ENCODE results near the gene CCDC91.
"Not testable (repeated sequence)": the region's sequence is repeated elsewhere in the genome, so short reads cannot be mapped to it uniquely, and the experiment has no call there.

Gene CCDC91

DNA sequence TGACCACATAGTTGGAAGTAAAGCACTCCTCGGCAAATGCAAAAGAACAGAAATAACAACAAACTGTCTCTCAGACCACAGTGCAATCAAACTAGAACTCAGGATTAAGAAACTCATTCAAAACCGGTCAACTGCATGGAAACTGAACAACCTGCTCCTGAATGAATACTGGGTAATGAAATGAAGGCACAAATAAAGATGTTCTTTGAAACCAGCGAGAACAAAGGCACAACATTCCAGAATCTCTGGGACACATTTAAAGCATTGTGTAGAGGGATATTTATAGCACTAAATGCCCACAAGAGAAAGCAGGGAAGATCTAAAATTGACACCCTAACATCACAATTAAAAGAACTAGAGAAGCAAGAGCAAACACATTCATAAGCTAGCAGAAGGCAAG is 285.9 kb downstream of the CCDC91 start:
- not testable (repeated sequence) for DNase-seq

DNA sequence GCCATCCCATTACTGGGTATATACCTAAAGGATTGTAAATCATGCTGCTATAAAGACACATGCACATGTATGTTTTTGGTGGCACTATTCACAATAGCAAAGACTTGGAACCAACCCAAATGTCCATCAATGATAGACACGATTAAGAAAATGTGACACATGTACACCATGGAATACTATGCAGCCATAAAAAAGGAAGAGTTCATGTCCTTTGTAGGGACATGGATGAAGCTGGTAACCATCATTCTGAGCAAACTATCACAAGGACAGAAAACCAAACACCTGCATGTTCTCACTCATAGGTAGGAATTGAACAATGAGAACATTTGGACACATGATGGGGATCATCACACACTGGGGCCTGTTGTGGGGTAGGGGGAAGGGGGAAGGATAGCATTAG is 288.8 kb downstream of the CCDC91 start:
- DNase-seq: not testable (repeated sequence)

DNA sequence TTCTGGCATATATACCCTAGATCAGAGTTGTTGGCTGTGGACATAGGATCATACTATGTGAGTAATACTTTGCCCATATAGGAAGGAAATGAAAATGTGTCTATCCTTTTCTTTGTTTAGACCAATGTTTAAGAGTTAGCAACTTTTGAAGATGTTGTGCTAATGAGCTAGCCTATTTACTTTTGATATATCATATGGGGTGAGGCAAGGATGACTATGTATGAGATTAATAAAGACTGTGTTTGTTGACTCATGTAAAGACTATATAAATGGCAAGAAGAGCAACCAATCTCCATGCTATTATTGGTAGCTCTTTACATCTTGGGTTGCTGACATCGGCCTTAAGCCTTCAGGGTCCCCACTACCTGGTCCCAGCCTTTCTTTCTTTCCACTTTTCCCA is 289.4 kb downstream of the CCDC91 start:
- no peak for DNase-seq

DNA sequence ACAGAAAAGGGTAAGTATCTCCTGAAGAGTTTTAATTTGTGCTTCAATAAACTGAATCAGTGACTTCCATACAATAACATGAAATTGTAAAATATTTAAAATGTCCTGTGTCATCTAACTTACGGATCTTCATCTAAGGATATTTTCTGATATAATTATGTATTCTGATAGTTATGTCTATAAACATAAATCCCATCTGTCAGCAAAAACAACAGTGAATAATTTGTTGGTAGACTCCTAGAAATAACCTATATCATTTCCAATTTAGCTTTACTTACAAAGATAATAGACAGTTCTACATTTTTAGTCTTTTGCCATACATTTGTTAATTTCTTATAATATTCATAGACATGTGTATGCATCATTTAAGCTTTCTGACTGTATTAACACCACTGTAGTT is 293.9 kb downstream of the CCDC91 start:
- no peak for DNase-seq

DNA sequence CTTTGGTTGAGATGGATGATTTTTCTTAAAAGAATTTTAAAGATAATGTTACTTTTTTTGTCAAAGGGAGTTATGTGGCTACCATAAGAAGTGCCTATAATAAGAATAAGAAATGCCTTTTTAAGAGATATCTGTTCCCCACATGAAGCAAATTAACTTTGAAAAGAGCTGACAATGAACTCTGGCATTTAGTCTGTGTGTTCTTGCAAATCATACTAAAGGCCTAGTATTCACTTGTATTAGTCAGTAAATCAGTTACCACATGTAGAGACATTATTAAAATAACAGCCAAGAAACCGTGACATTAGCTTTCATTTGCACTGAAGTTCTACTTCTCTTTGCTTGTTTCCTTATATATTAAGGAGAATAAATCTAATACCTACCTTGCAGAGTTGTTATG is 296.3 kb downstream of the CCDC91 start:
- no peak for DNase-seq

DNA sequence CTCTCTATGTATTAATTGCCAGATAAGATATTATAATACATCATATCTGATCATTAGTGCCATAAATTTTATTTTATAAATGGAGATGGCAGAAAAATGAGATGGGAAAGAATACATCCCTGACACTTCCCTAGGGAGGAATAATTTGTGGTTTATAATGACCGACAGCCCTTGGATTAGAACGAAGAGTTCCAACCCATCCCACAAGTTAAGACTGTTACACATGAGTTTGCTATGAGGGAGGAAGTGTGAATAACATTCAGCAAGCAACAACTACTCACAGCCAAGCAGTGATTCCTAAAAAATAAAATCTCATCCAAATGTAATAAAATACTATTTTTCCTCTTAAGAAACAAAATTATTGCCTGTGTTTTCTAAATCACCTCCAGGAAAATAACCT is 299.0 kb downstream of the CCDC91 start:
- no peak for DNase-seq

DNA sequence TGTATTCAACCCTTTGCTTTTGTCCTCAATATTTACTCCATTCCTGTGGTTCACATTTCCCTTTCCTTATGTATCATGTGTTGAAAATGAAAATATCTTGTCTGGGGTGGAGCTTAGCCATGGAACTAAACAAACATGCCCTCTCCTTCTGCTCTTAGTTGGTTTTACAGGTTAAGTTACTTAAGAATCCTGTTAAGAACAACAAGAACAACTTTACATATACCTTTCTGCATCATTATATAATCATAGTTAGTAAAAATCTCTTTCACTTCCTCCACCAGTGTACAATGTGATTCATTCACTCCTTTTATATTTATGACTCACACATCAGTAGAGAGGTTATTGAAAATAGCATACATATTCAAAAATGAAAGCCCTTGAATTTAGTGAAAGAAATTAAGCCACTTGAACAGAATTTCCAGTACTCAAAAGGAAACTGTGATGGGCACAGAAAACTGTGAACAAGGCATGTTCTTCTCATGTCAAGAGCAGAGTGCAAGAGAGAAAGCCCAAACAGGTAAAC is 307.7 kb downstream of the CCDC91 start:
- no peak for DNase-seq

DNA sequence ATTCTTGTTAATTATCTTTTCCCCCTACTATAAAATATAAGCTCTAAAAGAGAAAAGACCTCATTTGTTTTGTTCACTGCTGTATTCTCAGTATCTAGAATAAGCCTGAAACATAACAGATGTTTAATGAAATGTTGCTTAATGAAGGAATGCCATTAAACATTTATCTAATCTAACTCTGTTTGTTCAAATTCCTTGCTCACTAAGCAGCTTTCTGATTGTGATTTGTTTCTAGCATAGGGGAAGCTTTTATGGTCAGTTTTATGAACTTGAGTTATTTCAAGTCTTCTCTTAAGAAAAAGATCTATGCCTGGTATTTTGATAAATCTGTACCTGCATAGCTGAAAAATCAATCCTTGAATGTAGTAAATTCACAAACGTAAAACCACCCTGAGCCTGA is 308.6 kb downstream of the CCDC91 start:
- no peak for DNase-seq

DNA sequence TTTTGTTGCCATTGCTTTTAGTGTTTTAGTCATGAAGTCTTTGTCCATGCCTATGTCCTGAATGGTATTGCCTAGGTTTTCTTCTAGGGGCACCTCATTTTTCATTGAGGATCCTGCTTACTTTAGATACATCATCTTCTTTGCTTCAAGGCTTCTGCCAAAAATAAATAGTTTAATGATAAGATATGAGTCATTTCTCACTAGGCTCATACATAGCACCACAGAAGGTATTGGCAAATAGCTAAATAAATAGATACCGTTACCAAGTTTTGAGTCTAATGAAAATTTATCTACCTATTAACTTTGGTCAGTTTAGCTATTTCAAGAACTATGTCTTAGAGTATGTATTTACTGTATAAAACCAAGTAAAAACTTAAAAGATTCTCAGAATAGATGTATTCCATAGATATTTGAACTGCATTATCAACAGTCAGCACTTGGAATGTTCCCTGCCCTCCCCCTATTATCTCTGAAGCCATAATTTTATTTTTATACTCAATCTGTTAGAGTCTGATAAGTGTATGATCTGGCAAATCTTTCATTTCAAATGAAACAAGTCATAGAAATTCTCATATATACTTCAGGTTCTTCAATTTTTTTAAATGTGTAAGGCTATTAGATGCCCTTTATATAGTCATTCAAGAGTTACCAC is 310.2 kb downstream of the CCDC91 start:
- no peak for DNase-seq

DNA sequence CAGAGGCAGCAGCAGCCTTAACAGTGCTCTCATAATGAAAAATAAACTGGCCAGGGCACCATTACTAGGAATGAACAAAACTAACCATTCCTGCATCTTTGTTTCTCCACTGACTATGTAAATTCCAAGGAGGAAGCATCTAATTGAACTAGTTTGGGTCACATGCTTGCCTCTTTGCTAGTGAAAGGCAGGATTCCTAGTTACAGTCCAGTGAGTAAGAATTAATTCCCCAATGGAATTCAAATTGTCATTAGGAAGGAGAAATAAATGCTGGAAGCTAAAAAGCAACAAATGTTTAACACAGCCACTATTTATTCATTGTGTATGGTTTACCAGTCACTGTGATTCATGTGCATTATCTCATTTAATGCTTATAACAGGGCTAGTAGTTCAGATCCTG is 316.0 kb downstream of the CCDC91 start:
- DNase-seq: no peak

DNA sequence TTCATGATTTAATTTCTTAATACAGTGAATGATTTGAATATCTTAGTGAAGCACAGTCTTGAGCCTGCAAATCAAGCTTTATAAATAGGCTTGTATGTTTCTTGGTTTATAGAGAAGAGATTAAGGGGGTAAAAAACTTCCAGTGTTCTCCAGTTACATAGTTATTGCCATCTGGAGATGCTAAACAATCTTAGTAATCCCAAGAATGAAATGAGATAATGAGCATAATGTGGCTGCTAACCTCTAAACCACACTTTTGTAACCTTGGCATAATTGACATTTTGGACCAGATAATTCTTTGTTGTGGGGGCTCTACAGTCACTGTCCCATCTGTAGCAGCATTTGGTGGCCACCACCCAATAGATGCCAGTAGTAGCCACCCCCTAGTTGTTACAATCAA is 316.8 kb downstream of the CCDC91 start:
- DNase-seq: no peak

DNA sequence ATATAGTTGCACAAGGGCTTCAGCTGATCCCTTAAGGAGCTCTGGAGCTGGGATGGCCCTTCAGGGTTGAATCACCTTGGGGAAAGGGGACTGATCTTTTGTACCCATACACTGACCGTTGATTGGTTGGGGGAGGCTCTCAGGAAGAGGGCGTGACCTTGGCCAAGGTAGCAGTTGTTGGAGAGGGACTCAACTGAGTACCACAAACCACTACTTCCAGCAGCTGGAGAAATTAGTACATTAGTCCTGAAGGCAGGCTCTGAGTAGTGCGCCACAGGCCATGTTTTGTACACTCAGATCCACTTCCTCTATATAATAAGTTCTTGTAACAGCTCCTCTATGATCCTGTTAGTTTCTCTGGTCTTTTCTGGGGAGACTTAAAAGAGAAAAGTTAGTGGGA is 317.6 kb downstream of the CCDC91 start:
- DNase-seq: no peak

DNA sequence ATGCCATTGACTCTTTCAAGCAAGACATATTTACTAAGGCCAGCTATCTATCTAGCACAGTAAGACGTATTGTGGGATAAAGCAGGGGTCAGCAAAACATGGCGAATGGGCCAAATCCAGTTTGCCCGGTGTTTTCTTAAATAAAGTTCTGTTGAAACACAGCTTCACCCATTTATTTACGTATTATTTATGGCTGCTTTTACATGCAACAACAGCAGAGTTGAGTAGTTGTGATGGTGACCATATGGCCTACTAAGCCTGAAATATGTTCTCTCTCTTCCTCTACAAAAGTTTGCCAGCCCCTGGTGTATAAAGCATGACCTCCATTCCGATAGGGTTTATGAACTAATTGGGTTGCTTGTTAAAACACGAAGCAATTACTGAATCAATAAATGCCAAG is 322.1 kb downstream of the CCDC91 start:
- DNase-seq: no peak

DNA sequence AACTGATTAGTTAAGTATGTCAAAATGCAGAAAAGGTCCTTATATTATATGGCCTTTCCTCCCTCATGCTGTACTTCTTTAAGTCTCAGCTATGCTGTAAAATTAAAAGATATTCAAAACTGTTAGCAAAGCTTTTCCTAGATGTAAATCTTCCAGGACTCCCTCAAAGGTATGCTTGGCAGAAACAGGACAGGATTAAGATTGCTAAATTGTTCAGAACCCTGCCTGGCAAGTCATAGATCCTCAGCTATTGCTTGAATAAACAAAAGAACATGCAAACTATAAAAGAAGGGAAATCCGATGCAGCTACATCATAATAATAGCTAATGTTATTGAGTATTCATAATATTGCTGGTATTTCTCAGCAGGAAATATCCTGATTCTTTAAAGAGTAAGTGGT is 322.6 kb downstream of the CCDC91 start:
- no peak for DNase-seq

DNA sequence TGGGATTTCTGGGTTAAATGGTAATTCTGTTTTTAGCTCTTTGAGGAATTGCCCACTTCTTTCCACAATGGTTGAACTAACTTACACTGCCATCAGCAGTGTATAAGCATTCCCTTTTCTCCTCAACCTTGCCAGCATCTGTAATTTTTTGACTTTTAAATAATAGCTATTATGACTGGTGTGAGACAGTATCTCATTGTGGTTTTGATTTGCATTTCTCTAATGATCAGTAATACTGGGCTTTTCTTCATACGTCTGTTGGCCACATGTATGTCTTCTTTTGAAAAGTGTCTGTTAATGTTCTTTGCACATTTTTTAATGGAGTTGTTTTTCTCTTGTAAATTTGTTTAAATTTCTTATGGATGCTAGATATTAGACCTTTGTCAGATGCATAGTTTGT is 323.7 kb downstream of the CCDC91 start:
- no peak for DNase-seq

DNA sequence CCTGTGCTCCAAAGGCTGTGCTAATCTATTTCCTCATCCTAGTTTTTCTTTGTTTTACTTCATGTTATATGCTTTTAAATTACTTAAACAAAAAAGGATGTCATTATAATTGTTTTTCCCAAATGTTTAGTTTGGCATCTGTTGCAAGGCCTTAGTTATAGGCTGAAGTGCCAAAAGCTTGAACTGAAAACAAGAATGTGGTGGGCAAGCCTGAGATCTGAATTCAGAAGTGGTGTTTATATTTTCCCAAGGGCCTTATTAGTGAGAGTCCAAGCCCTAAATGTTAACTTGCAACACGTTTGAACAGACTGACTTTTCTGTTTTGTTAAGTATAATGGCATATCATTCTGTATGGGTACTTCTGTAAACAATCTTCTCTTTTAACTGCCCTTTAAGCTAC is 326.8 kb downstream of the CCDC91 start:
- DNase-seq: no peak

DNA sequence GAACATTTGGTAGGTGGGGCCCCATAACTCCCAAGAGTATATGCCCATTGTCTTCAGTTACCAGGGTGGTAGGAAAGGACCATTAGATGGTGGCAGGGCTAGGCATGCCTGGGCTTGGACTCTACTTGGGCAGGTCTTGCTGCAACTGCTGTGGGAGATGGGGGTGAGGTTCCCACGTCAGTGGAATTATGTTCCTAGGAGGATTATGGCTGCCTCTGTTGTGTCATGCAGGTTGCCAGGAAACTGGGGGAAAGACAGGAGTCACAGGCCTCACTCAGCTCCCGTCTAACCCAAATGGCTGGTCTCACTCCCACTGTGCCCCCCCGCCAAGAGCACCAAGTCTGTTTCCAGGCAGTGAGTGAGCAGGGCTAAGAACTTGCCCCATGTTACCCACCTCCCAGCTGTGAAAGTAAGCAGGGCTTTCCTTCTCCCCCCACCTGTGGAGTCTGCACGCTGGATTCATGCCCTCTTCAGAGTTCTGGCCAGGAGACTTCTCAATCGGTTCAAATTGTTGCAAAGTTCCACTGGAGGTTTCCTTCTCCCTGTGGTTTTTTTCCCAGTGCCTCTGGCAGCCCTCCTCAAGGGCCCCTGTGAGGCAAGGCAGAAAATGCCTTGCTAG is 337.5 kb downstream of the CCDC91 start:
- DNase-seq: no peak

DNA sequence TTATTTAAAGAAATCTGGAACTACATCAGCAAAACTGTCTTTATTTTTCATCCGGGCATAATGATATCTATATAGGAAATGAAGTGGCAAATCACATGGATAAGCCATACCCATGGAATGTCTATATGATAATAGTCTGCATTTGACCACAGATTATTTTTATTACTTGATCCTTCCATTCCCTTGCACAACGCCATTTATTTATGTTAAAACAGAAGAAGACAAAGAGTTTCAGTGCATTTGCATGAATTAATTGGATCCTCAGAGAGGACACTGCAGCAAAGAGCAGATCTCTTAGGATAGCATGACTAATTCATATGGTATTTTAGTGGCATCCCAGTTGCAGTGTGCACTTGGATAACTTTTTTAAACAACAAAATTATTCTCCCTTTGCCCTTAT is 345.0 kb downstream of the CCDC91 start:
- no peak for DNase-seq

DNA sequence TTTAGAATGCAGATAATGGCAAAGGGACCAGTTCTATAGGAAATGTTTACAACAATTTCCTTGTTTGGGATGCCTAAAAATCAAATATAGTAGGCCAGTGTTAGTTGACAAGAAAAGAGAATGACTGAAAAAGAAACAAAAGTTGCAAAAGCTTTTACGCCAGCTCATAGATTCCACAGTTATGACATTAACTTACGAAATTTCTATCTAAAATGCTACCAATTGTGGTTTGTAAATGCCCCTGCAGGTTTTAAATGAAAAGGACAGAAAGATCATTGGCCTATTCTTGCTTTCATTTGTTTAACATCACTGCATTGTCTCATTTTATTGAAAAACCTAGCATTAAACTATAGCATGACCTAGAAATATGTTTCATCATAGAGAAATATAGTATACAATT is 345.8 kb downstream of the CCDC91 start:
- no peak for DNase-seq

DNA sequence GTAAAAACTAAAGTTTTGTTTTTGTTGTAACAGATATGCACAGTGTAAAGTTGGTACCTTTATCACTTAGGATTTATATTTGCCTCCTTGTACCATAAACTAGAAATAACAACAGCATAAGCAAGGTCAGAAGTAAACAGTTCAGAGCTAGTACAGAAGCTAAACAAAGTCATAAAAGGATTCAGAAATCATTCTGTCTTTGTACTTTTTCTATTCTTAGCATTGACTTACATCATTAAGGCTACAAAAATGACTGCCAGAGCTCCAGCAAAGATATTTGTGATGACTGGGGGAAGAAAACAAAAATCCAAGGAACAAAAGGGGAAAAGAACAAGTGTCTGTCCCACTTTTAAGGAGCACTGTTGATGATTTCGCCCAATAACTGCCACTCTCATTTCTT is 347.2 kb downstream of the CCDC91 start:
- DNase-seq: no peak

DNA sequence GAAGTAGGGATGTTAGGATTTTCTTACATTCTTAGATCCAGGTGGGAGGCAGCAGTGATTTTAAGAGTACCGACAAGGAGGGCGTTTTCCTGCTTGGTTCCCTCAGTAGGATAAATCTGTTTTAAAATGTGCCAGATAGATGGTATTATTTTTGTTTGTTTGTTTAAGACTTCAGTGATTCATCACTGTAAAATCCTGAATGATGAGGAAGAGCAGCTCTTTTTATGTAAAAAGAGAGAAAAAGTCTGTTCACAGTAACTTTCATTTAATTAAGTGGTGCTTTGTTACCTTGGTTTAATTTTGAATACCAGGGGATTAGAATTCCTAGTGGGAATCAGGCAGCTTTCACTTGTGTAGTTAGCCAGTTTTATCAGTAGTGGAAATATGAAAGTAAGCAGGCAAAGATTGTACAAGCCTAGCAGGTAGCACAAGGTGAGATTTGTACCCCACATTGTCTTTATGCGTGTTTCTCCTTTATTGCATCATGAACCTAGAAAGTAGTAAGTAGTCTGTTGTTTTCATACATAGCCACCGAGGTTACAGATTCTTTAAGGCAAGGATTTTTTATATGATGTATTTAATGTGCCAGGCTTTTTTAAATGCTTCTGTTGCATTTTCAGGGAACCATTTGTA is 349.6 kb downstream of the CCDC91 start:
- DNase-seq: no peak

DNA sequence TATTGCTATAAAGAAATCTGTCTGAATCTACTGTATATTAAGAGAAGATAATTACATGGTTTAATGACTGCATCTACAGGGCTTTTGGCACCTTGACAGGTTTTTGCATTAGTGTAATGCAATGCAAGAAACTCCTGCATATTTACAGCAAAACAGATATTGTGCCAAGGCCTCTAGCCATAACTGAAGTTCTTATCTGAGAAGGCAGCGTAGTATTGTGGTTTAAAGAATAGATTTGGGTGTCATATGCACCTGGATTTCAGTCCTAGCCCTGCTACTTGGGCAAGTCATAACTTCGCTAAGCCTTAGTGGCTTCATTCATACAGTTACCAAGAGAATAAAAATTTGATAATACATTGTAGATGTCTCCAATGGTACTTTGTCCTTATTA is 350.1 kb downstream of the CCDC91 start:
- no peak for DNase-seq

DNA sequence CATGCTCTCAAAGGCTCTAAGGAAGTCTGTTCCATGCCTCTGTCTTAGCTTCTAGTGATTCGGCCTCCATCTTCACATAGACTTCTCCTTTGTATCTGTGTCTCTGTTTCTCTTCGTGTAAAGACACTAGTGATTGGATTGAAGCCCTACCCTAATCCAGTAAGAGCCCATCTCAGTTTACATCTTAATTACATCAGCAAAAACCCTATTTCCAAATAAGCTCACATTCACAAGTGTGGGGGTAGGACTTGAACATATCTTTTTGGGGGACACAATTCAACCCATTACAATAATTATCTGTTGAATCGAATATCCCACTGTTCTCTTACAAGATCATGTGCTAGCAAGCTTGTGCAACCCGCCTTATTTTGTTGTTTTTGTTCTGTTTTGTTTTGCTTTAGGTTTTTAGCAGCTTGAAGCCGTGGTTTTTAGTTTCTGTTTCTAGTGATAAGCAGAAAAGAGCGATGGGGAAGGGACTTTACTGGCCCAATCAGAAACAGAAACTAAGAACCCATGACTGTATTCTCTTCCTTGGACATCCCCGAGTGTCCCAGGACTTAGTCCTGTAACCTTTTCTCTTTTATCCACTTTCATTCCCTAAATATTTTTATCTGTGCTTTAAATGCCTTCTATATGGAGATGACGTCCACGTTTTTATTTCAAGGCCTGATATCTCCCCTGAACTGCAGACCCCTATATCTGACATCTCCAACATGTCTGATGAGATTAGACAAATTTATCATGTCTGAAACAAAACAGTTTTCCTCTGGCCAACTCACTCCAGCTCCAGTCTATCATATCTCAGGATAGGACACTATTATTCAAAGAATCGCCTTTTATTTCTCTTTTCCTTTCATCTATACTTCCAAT is 353.0 kb downstream of the CCDC91 start:
- no peak for DNase-seq
